Measurements from ENCODE around the gene NUDCD3.

NUDCD3 gene

DNA sequence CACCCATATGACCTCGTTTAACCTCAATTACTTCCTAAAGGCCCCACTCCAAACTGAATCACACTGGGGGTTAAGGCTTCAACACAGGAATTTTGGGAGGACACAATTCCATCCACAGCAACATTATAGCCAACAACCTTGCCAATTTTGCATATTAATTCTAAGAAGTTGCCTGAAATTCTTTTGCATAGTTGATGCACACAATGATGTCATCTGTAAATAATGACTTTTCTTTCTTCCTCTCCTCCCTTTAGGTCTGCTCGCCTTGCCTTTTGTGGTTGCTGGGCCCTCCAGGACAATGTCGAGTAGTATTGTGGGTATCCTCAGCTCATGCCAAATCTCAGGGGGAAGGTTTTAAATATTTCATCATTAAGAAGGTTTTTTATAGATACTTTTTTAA, 149.1 kb downstream of the NUDCD3 start:
- DNase-seq: no peak

DNA sequence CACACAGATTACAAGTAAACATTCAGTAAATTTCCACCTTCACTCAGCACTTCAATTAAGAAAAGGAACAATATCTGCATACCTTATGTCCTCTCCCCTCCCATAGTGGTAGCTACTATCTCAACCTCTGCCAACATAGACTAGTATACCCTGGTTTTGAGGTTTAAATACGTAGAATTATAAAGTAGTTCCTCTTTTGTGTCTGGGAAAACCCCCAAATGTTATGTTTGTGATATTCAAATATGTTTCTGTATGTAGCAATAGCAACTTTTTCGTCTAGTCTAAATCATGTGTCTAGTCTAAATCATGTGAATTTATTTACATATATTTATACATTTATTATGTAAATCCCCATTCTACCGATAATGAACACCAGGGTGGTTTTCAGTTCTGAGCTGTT, 151.9 kb downstream of the NUDCD3 start:
- no peak for DNase-seq

DNA sequence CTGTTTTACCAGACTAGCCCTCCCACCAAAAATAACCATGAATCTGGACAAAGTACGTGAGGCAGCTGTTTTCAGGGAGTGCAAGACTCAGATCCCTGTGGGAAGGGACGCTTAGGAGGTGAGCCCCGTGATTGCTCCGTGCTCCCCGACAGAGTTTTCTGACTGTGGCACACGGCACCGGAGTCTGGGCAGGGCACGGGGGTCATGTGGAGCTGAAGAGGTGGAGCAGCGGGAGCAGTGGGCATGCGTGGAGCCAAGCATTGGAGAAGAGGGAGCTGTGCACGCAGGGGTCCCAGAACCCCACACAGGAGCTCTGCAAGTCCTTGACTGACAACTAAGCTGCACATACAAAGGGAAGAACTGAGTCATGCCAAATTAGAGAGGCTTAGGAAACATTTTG, 154.0 kb downstream of the NUDCD3 start:
- DNase-seq: no peak

DNA sequence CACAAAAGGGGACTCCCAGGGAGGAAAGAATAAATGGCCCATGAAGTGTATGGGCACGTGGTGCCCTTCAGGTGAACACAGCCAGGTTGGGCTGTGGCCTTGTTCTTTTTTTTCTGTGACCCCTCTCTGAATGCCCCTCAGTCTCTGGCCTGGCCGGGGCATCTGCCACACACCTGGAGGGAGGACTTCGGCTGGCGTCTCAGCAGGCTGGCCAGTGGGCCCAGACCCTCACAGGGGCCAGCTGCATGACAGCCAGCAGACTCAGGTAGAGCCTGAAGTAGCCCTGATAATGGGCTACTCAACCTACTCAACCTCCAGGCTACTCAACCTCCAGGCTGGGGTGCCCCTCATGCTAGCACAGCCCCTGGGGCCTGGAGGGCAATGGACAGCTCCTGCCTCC, 155.3 kb downstream of the NUDCD3 start:
- no peak for DNase-seq

DNA sequence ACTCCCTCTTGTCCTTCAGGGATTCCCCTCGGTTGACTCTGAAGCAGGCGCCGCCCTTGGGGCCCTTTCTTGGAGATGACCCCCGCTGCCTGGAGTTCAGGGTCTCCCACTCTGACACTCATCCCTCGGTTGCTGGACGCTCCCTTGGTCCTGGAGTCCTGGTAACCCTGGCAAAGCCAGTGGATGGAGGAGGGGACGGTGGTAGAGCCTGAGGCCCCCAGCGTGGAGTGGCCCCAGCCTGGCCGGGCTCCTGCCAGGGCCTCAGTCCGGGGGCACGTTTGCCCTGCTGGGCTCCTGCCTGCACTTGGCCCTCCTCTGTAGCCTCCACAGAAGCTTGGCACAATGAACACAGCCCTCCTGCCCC, 155.7 kb downstream of the NUDCD3 start:
- DNase-seq: no peak

DNA sequence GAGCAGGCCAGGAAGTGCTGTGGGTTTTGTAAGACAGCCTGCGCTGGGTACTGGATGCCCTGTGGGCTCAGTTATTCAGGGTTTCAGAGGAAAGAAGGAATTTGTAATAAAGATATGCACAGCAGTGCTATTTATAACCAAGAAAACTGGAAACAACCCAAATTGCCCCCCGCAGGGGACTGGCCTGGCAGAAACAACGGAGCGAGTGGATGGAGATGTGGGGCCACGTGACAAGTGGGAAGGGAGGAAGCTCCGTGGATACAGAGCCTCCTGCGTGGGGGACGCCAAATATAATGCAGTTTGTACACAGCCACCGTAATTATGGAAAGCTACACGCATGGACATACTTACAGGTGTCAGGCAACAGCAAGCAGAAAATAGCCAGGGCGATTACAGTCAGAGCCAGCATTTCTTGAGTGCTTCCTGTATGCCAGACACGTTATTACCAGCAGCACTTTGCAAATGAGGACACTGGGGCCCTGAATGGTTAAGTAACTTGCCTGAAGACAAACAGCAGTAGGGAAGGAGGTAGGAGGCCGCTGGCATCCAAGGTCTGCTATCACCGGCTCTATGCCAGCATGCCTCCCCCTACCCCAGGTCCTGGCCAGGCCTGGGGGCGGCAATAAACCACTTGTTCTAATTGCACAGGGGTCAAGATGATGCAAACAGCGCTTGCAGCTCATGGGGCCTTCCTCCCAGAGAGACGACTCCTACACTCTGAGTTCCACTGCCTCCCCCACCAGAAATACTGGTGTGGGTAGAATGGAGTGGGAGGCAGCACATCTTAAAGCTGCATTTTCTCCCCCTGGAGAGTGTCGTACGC, 156.3 kb downstream of the NUDCD3 start:
- DNase-seq: peak; percentile 18

DNA sequence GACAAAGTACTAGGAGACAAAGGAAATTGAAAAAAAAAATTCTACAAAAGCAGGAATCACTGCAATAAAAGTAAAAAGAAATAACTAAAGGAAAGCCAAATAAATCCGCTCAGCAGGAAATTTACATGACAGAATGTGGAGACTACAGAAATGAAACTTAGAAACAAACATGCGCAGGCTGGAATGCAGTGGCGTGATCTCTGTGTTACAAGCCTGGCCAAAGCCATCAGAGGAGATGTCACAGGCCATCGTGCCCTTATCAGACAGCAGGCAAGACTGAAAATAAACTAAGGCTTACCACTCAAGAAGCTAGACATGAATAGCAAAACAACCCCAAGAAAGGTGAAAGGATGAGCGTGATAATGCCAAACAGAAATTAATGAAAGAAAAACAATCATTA, 158.8 kb downstream of the NUDCD3 start:
- DNase-seq: no peak

DNA sequence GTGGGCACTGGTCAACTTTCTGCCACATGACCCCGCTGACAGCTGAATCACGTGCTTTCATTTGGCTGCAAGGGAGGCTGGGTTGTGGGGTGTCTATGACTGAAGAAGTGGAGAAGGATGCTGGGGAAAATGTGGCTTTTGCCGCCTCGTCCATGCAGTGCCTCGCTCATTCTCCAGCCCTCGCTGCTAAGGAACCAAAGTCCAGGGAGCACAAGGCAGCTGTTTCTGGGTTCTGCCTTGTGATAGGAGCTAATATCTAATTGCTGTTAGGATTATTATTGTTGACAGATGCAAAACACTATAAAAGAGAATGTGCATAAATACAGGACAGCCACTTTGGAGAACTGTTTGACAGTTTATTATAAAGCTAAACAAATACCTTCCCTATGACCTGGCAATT, 160.1 kb downstream of the NUDCD3 start:
- DNase-seq: no peak

DNA sequence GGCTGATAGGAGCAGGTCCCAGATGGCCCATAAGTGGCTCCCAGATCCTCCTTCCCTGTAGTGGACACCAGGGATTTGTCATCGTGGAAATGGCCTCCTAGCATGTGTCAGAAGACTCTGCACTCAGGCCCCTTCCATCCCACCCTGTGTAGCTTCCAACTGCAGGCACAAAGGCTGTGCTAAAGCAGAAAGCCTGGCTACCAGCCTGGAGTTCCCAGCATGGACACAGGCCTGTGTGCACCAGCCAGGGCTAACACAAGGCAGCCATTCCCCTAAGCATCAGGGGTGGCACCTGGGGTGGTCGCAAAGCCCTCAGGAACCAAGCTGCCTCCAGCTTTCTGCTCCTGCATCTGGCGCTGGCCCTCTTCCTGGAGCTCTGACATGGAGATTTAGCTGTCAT, 160.6 kb downstream of the NUDCD3 start:
- DNase-seq: no peak

Measured in NCI-H226 (cell line).